Small intestine (tissue), 7 donors: ENCODE results near the gene CRACR2B. TPM values are rescaled to one million over a fixed set of nuclear protein-coding genes. Genes with fewer than 3 reads are reported as not detected.

ENCODE experiments used
- DNase-seq, 2 donors: peaks; one replicate each; pipeline versions ENCODE4 v3.0.0 to v3.0.0-alpha.2; 2013
- FAIRE-seq: peaks from 2 replicates; lab custom pipeline; 2012; peaks lifted over from hg19 to GRCh38; lab: Jason Lieb, UNC
- H3K27ac ChIP-seq, 3 donors: one replicate each; pipeline ENCODE4 v1.5.1; 2013; ENCODE audit warnings: low read length in 2 of 3, mild to moderate bottlenecking in 2 of 3, control low read depth in 1 of 3, inconsistent platforms in 1 of 3, low read depth in 1 of 3, moderate library complexity in 1 of 3
- H3K27me3 ChIP-seq, 3 donors: one replicate each; pipeline ENCODE4 v1.6.1; 2013; ENCODE audit warnings: low read length in 3 of 3, inconsistent platforms in 1 of 3; ENCODE audit not compliant: control insufficient read depth in 3 of 3, insufficient read depth in 3 of 3
- H3K36me3 ChIP-seq, 3 donors: one replicate each; pipeline ENCODE4 v1.6.1; 2013; ENCODE audit warnings: low read length in 3 of 3, inconsistent platforms in 1 of 3, low read depth in 1 of 3, mild to moderate bottlenecking in 1 of 3, moderate library complexity in 1 of 3; ENCODE audit not compliant: control insufficient read depth in 3 of 3, insufficient read depth in 2 of 3
- H3K4me1 ChIP-seq, 3 donors: one replicate each; pipeline ENCODE4 v1.6.1; 2013; ENCODE audit warnings: low read length in 2 of 3, inconsistent platforms in 1 of 3, low read depth in 1 of 3, mild to moderate bottlenecking in 1 of 3, moderate library complexity in 1 of 3; ENCODE audit not compliant: control insufficient read depth in 3 of 3, insufficient read depth in 2 of 3
- H3K4me3 ChIP-seq, 3 donors: one replicate each; pipeline ENCODE4 v1.5.1; 2013; ENCODE audit warnings: low read length in 3 of 3, control low read depth in 1 of 3, inconsistent platforms in 1 of 3, low read depth in 1 of 3, mild to moderate bottlenecking in 1 of 3, moderate library complexity in 1 of 3
- H3K9me3 ChIP-seq, 2 donors: one replicate each; pipeline ENCODE4 v1.6.1; 2013; ENCODE audit warnings: low read depth in 1 of 2, low read length in 1 of 2; ENCODE audit not compliant: control insufficient read depth in 2 of 2, insufficient read depth in 1 of 2
- WGBS, 3 donors: extraction: QIAGEN DNeasy Blood & Tissue Kit; methylation state at CpG; one replicate each; pipeline ENCODE4 v1.1.7; 2013; 5-methylcytosine and 5-hydroxymethylcytosine counted together
- polyA plus RNA-seq, 4 donors: library from polyadenylated mRNA; stranded (reverse) in 3 of 4; unstranded in 1 of 4; fragments of 200-250 nt in 3 of 4; fragments of 120-200 nt in 1 of 4; gene quantifications; one replicate each; pipeline versions ENCODE4 v1.2.1 to v1.2.3, GENCODE V29; 2013
- donor health status: healthy with polysubstance abuse.
- donor health status: control.
- donor health status: control.
- donor health status: Bipolar disorder and iron deficiency.
- donor health status: healthy.

CRACR2B gene
- polyA plus RNA-seq, 4 donors = 38.7 to 88.8 (median 65.2) TPM

DNA sequence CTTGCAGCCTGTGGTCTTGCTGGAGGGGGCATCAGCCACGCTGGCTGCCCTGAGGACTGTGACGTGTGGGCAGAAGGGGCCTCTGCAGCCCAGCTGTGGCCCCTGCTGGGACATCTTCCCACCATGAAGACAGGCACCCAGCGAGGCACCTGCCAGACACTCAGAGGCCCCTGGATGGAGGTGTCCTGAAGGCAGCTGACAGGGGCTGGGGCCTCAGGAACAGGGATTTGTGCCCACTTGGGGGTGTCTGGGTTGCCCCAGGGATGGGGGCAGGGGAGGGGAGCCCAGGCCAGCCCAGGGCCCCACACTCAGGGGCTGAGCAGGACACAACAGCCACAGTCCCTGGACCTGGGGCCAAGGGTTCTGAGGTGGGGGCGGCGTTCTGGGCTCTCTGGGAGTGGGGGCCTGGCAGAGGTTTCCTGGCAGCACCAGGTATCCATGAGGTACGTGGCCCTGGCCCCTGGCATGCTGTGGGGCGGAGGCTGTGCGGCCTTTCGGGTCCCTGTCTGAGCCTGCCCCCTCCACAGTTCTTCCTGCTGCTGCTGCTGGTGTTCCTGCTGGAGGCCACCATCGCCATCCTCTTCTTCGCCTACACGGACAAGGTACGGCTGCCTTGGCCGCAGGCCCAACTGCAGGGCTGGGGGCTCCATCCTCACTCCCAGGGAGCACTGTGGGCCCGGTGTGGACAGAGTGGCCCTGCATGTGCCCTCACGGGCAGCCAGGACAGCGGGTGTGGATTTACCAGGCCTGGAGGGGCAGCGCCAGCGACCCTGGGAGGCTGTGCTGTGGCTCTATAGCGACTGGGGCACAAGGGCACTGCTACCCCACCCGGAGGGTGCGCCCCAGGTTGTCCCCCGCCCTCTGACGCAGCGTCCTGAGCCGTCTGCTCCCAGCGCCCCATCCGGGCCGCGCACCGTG lies 36.5 kb downstream of the CRACR2B start:
- Histone ChIP-seq H3K4me3 (no peak overlapping the region), H3K4me1 (peaks cover 0 to 39% (median 0%) of the 10 kb centered on the region in 3 donors), H3K36me3 (peaks cover 0 to 57% (median 0%) of the 10 kb centered on the region in 3 donors), H3K27ac (peak overlapping the region in 1 of 3 donors; percentile 41), H3K9me3 (no peaks in the 10 kb centered on the region), H3K27me3 (peaks cover 0 to 14% (median 0%) of the 10 kb centered on the region in 3 donors)
- DNase-seq (no peak), FAIRE-seq (no peak)
- WGBS, 3 donors = 27 to 79% (median 50%) methylated on average over 31 of the region's 31 CpGs

DNA sequence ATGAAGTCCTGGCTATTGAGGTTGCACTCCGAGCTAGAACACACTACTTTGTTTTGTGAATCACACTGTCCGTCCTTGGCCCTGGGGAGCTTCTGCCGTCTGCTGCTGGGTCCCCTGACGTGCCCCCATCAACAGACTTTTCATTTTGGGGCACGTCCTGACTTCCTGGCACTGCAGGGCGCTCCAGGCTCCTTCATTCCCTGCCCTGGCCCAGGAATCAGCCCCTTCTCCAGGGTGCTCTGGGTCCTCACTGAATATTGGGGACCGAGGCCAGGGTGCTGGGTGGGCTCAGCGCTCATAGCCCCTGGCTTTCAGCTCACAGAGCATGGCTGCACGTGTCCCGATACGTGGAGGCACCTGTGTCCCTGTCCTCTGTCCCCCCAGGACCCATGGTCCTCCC lies 37.2 kb downstream of the CRACR2B start:
- FAIRE-seq = no peak
- H3K36me3 ChIP-seq = peaks cover 0 to 64% (median 0%) of the 10 kb centered on the region in 3 donors
- WGBS, 3 donors = 44 to 82% (median 61%) methylated on average over 9 to 11 of the region's 11 CpGs

DNA sequence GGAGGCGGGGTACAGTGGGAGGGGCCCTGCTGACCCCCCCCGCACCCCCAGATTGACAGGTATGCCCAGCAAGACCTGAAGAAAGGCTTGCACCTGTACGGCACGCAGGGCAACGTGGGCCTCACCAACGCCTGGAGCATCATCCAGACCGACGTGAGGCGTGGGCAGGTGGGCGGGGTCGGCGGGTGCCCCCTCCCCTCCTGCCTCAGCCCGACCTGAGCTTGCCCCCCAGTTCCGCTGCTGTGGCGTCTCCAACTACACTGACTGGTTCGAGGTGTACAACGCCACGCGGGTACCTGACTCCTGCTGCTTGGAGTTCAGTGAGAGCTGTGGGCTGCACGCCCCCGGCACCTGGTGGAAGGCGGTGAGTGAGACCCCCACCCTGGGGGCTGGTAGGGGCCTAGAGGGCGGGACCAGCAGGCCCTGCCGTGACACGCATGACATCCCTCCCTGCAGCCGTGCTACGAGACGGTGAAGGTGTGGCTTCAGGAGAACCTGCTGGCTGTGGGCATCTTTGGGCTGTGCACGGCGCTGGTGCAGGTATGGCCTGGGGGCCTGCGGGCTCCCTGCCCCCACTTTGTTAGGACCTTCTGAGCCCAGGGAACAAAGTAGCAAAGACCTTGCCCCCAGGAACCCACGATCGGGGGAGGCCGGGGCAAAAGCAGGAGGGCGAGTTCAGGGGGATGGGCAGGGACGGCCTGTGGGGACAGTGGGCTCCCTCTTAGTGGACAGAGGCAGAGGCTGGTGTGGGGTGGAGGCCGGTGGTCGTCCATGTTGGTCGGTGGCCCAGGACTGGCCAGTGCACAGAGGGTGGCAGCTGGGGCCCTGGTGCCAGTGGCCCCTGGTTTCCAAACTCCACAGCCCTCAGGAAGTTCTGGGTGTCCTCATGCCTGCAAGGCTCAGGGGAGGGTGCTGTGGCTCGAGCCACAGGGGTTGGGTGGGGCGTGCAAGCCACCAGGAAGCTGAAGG lies 38.0 kb downstream of the CRACR2B start:
- Histone ChIP-seq H3K36me3 (peaks cover 0 to 65% (median 0%) of the 10 kb centered on the region in 3 donors), H3K4me3 (no peak overlapping the region), H3K27ac (no peak overlapping the region), H3K9me3 (no peaks in the 10 kb centered on the region), H3K4me1 (peaks cover 0 to 26% (median 0%) of the 10 kb centered on the region in 3 donors), H3K27me3 (peaks cover 0 to 10% (median 0%) of the 10 kb centered on the region in 3 donors)
- FAIRE-seq = no peak
- 34 to 74% (median 49%) methylated on average over 37 to 41 of the region's 41 CpGs for WGBS, 3 donors
- no peak for DNase-seq

More for the DNA sequence above, 37.2 kb downstream of the CRACR2B start:
- DNase-seq = no peak
- peaks cover 0 to 12% (median 0%) of the 10 kb centered on the region in 3 donors for H3K27me3 ChIP-seq
- H3K4me1 ChIP-seq = peaks cover 0 to 33% (median 0%) of the 10 kb centered on the region in 3 donors
- H3K4me3 ChIP-seq = no peak overlapping the region
- no peaks in the 10 kb centered on the region for H3K9me3 ChIP-seq
- no peak overlapping the region for H3K27ac ChIP-seq

DNA sequence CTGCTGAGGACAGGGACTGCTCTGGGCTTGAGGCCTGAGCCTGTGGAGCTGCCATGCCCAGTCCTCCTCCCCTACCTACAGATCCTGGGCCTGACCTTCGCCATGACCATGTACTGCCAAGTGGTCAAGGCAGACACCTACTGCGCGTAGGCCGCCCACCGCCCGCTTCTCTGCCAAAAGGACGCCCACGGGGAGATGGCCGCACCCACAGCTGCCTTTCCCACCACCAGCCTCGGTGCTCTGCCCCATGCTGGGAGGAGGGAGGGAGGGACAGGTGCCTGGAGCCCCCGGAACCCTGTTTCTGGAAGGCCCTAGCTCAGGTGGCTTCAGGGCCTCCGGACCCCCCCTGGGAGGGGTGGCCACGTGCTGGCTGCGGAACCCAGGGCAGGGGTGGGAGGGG lies 38.8 kb downstream of the CRACR2B start:
- H3K27me3 ChIP-seq = peaks cover 0 to 5% (median 0%) of the 10 kb centered on the region in 3 donors
- no peaks in the 10 kb centered on the region for H3K9me3 ChIP-seq
- FAIRE-seq (no peak), DNase-seq (no peak)
- H3K36me3 ChIP-seq = peaks cover 0 to 66% (median 0%) of the 10 kb centered on the region in 3 donors
- no peak overlapping the region for H3K4me3 ChIP-seq
- 75 to 85% (median 84%) methylated on average over 5 to 14 of the region's 14 CpGs for whole genome bisulfite sequencing, 3 donors
- peaks cover 0 to 26% (median 0%) of the 10 kb centered on the region in 3 donors for H3K4me1 ChIP-seq
- H3K27ac ChIP-seq = no peak overlapping the region

DNA sequence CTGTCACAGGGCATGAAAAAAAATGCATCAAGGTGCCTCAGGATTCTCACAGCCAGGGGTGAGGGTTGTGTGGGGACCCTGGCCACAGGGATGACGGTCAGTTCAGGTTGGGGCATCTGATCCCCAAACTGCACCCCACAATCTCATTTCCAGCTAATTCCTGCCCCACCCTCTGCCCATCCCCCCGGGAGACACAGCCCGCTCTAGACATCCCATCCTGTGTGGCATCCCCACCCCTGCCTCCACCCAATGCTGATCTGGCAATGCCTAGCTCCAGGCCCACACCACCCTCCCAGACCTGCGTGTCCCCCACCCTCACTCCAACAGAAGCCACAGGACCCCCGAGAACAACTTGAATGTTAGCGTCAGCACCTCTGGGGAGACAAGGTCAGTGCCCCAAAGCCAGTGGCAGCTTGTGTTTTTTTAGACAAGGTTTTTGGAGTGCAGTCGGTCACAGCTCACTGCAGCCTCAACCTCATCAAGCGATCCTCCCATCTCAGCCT lies 40.2 kb downstream of the CRACR2B start:
- Histone ChIP-seq H3K36me3 (peaks cover 0 to 70% (median 0%) of the 10 kb centered on the region in 3 donors), H3K4me1 (peaks cover 0 to 12% (median 0%) of the 10 kb centered on the region in 3 donors), H3K27me3 (no peaks in the 10 kb centered on the region), H3K4me3 (no peak overlapping the region), H3K27ac (no peak overlapping the region), H3K9me3 (no peaks in the 10 kb centered on the region)
- FAIRE-seq (no peak), DNase-seq (no peak)
- WGBS, 3 donors = 82 to 89% (median 84%) methylated on average over 8 of the region's 8 CpGs

DNA sequence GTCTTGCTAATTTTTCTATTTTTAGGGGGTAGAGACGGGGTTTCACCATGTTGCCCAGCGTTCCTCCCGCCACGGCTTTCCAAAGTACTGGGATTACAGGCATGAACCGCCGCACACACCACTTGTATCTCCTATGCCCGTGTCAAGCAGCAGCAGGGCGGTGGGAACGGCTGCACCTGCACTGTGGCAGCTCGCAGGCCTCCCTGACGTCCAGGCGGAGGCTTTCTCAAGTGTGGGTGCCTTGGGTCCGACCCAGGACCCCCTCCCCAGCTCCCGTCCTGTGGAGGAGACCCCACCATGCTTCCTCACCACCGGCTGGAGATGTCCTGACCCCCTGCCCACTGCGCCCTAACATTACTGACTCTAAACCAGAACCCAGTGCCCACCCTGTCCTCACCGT lies 40.7 kb downstream of the CRACR2B start:
- Histone ChIP-seq H3K36me3 (peaks cover 0 to 69% (median 0%) of the 10 kb centered on the region in 3 donors), H3K27me3 (no peaks in the 10 kb centered on the region), H3K27ac (no peak overlapping the region), H3K9me3 (no peaks in the 10 kb centered on the region), H3K4me1 (peaks cover 0 to 8% (median 0%) of the 10 kb centered on the region in 3 donors), H3K4me3 (no peak overlapping the region)
- FAIRE-seq (no peak), DNase-seq (no peak)
- WGBS, 3 donors = 87 to 96% (median 91%) methylated on average over 16 to 17 of the region's 17 CpGs

DNA sequence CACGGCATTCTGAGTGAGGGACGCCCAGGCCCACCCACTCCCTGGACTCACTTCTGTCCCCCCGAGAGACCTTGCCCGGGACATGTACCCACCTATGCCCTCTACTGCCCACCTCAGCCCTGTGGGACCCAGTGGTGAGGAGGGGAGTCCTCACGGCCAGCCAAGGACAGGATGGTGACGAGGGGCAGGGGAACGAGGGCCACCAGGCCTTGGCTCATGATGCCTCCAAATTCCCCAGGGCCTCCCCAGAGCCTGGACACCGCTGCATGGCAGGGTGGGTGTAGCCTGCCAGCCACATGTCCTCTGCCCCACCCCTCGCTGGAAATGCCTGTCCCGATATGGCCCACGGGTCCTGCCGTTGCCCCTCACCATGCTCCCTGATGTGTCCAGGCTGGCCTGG lies 41.1 kb downstream of the CRACR2B start:
- H3K4me3 ChIP-seq = no peak overlapping the region
- no peaks in the 10 kb centered on the region for H3K27me3 ChIP-seq
- H3K9me3 ChIP-seq = no peaks in the 10 kb centered on the region
- FAIRE-seq (no peak), DNase-seq (no peak)
- H3K27ac ChIP-seq = no peak overlapping the region
- peaks cover 0 to 3% (median 0%) of the 10 kb centered on the region in 3 donors for H3K4me1 ChIP-seq
- 89 to 92% (median 91%) methylated on average over 12 of the region's 12 CpGs for WGBS, 3 donors
- H3K36me3 ChIP-seq = peaks cover 0 to 66% (median 0%) of the 10 kb centered on the region in 3 donors
